Measurements from ENCODE around the gene SMCP. TPM values are rescaled to one million over a fixed set of nuclear protein-coding genes. Genes with fewer than 3 reads are reported as not detected.
A peak's percentile ranks its signal among the peaks of the same experiment; 100 is the strongest.

SMCP gene, protein sequence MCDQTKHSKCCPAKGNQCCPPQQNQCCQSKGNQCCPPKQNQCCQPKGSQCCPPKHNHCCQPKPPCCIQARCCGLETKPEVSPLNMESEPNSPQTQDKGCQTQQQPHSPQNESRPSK
- not detected in 2 replicates for total RNA-seq

DNA sequence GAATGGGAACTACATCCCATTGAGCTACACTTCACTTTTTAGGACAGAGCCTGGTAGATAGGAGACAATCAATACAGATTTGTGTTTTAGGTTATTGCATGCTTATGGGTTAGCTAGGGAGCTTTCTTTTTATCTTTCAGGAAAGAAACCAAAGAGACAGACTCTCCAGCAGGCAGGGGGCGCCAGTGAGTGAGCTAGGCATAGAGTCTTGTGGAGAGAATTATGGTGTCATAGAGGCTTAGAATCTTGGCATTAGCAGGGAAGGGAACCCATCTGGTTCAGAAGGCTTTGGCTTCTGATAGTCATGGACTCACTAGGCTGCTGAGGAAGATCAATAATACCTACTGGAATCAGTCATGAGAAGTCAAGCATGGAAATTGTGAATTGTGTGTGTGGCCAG, at the start of gene SMCP:
TSS of gene SMCP (plus strand) at position 281 of the 400 bp plus-strand sequence. CDS start 6,101 bp downstream, outside the sequence.
- Histone ChIP-seq H3K9me3 (ENCODE audit: low read depth, low read length) (no peaks in the 10 kb centered on the region), H3K4me1 (ENCODE audit: insufficient read depth, low read length) (peaks cover 3% of the 10 kb centered on the region), H3K27me3 (ENCODE audit: insufficient read depth, low read length) (no peaks in the 10 kb centered on the region), H3K4me2 (ENCODE audit: insufficient read depth, low read length) (no peak within 1 kb of the TSS), H2AFZ (ENCODE audit: low read length) (no peak within 1 kb of the TSS), H4K20me1 (ENCODE audit: insufficient read depth, low read length) (no peaks in the 10 kb centered on the region), H3K4me3 (ENCODE audit: insufficient read depth, low read length) (no peak within 1 kb of the TSS), H3K27ac (ENCODE audit: low read depth, low read length) (no peak within 1 kb of the TSS), H3K36me3 (ENCODE audit: insufficient read depth, low read length) (no peaks in the 10 kb centered on the region), H3K79me2 (ENCODE audit: insufficient read depth, low read length) (no peaks in the 10 kb centered on the region)
- peak; percentile 34 for TF ChIP-seq CTCF (IDR thresholded peaks at IDR 0.05; ENCODE audit: extremely low read depth, low read depth, low read length)
- peak; percentile 49 for DNase-seq (ENCODE audit: insufficient read length, low spot score, missing footprints)

GRCh38 chr1:152836870-152837269, 41.3 kb upstream of the SMCP start:
- H3K36me3 ChIP-seq (ENCODE audit: insufficient read depth, low read length), result no peaks in the 10 kb centered on the region
- H4K20me1 ChIP-seq (ENCODE audit: insufficient read depth, low read length), result no peaks in the 10 kb centered on the region
- no peak overlapping the region for H3K27ac ChIP-seq (ENCODE audit: low read depth, low read length)
- no peak overlapping the region for H2AFZ ChIP-seq (ENCODE audit: low read length)
- TF ChIP-seq CTCF (IDR thresholded peaks at IDR 0.05; ENCODE audit: extremely low read depth, low read depth, low read length), result no peak
- H3K9me3 ChIP-seq (ENCODE audit: low read depth, low read length), result no peaks in the 10 kb centered on the region
- no peaks in the 10 kb centered on the region for H3K79me2 ChIP-seq (ENCODE audit: insufficient read depth, low read length)
- no peak for DNase-seq (ENCODE audit: insufficient read length, low spot score, missing footprints)
- no peak overlapping the region for H3K4me2 ChIP-seq (ENCODE audit: insufficient read depth, low read length)
- no peaks in the 10 kb centered on the region for H3K27me3 ChIP-seq (ENCODE audit: insufficient read depth, low read length)
- H3K4me3 ChIP-seq (ENCODE audit: insufficient read depth, low read length), result no peak overlapping the region
- no peaks in the 10 kb centered on the region for H3K4me1 ChIP-seq (ENCODE audit: insufficient read depth, low read length)

GRCh38 chr1:152842556-152842955, 35.6 kb upstream of the SMCP start, which contains the start of gene LCE6A:
Gene LCE6A (plus strand): TSS chr1:152842856. CDS start chr1:152843521, 665 bp downstream.
- no peaks in the 10 kb centered on the region for H3K27me3 ChIP-seq (ENCODE audit: insufficient read depth, low read length)
- H3K4me1 ChIP-seq (ENCODE audit: insufficient read depth, low read length), result no peaks in the 10 kb centered on the region
- no peak for TF ChIP-seq CTCF (IDR thresholded peaks at IDR 0.05; ENCODE audit: extremely low read depth, low read depth, low read length)
- H3K79me2 ChIP-seq (ENCODE audit: insufficient read depth, low read length), result no peaks in the 10 kb centered on the region
- H3K4me2 ChIP-seq (ENCODE audit: insufficient read depth, low read length), result no peak within 1 kb of the TSS
- no peak within 1 kb of the TSS for H3K4me3 ChIP-seq (ENCODE audit: insufficient read depth, low read length)
- DNase-seq (ENCODE audit: insufficient read length, low spot score, missing footprints), result no peak
- H3K27ac ChIP-seq (ENCODE audit: low read depth, low read length), result no peak within 1 kb of the TSS
- no peak within 1 kb of the TSS for H2AFZ ChIP-seq (ENCODE audit: low read length)
- no peaks in the 10 kb centered on the region for H3K9me3 ChIP-seq (ENCODE audit: low read depth, low read length)
- H4K20me1 ChIP-seq (ENCODE audit: insufficient read depth, low read length), result no peaks in the 10 kb centered on the region
- H3K36me3 ChIP-seq (ENCODE audit: insufficient read depth, low read length), result no peaks in the 10 kb centered on the region

GRCh38 chr1:152855661-152856060, 22.5 kb upstream of the SMCP start:
- Histone ChIP-seq H3K4me3 (ENCODE audit: insufficient read depth, low read length) (no peak overlapping the region), H4K20me1 (ENCODE audit: insufficient read depth, low read length) (no peaks in the 10 kb centered on the region), H3K36me3 (ENCODE audit: insufficient read depth, low read length) (no peaks in the 10 kb centered on the region), H3K27me3 (ENCODE audit: insufficient read depth, low read length) (no peaks in the 10 kb centered on the region), H3K79me2 (ENCODE audit: insufficient read depth, low read length) (no peaks in the 10 kb centered on the region), H2AFZ (ENCODE audit: low read length) (no peak overlapping the region), H3K27ac (ENCODE audit: low read depth, low read length) (no peak overlapping the region), H3K9me3 (ENCODE audit: low read depth, low read length) (no peaks in the 10 kb centered on the region), H3K4me1 (ENCODE audit: insufficient read depth, low read length) (no peaks in the 10 kb centered on the region), H3K4me2 (ENCODE audit: insufficient read depth, low read length) (no peak overlapping the region)
- TF ChIP-seq CTCF (IDR thresholded peaks at IDR 0.05; ENCODE audit: extremely low read depth, low read depth, low read length), result no peak
- no peak for DNase-seq (ENCODE audit: insufficient read length, low spot score, missing footprints)
